ENCODE data around the gene P2RY1.

DNA sequence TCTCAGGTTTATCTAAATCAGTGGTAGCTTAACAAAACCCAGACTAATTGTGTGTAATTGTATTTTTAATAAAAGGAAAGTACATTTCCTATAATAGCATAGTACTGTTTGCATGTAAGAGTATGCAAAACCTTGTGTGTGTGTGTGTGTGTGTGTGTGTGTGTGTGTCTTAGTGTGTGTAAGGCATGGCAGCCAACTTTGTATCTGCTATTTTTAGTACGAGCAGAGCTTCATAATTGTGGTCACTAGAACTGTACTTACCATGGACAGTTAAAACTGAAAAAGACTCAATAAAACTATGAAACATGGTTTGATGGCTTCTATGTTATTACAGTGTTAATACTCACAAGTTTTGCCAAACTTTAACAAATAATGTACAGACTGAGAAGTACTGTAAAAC lies 6.2 kb downstream of the P2RY1 start:
- TF ChIP-seq POLR2A (IDR thresholded peaks at IDR 0.05; ENCODE audit: low read depth, low read length) (no peak), RCOR1 (IDR thresholded peaks at IDR 0.05; ENCODE audit: insufficient replicate concordance, low read length) (no peak)
- TF ChIP-seq, protein P1, sequence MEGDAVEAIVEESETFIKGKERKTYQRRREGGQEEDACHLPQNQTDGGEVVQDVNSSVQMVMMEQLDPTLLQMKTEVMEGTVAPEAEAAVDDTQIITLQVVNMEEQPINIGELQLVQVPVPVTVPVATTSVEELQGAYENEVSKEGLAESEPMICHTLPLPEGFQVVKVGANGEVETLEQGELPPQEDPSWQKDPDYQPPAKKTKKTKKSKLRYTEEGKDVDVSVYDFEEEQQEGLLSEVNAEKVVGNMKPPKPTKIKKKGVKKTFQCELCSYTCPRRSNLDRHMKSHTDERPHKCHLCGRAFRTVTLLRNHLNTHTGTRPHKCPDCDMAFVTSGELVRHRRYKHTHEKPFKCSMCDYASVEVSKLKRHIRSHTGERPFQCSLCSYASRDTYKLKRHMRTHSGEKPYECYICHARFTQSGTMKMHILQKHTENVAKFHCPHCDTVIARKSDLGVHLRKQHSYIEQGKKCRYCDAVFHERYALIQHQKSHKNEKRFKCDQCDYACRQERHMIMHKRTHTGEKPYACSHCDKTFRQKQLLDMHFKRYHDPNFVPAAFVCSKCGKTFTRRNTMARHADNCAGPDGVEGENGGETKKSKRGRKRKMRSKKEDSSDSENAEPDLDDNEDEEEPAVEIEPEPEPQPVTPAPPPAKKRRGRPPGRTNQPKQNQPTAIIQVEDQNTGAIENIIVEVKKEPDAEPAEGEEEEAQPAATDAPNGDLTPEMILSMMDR (conservative IDR thresholded peaks at IDR 0.05; ENCODE audit: low read depth, low read length): no peak
